ENCODE measurements around the gene STX18. TPM values are rescaled to one million over a fixed set of nuclear protein-coding genes. Genes with fewer than 3 reads are reported as not detected.

STX18 gene
- total RNA-seq, 4 donors from 2014 or later, result 9.2 to 56.9 (median 42.1) TPM

DNA sequence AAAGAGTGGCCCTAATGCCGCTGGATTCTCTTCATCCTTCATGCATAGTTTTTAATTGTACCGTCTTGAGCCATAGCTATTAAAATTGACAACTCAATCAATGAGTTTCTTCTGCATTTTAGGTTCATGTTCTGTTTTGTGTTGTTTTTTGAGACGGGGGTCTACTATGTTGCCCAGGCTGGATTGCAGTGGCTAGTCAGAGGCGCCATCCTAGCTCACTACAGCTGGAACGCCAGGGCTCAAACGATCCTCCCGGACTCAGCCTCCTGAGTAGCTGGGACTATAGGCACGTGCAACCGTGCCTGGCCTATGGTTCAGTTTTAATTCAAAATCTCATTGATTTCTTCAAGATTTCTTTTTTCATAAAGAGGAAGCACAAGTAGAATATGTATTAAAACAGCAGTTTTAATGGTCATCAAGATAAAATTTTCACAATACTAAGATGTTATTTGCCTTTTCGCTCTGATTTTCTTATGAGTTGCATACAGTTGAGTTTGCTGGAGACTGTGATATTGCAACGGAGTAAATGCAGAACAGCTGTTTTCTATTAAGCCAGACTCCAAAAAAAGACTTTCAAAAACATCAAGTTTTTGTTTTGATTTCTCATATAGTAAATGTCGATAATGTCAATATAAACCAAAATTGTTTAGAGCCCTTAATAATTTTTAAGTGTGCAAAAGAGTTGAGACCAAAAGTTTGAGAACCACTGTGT, 1.1 kb upstream of the STX18 start:
- H3K4me1 ChIP-seq, result peaks cover 17 to 33% (median 22%) of the 10 kb centered on the region in 4 donors
- TF ChIP-seq POLR2A (IDR thresholded peaks at IDR 0.05) (no peak), POLR2AphosphoS5 (IDR thresholded peaks at IDR 0.05) (no peak), EP300 (IDR thresholded peaks at IDR 0.05; ENCODE audit: low read depth) (no peak)
- TF ChIP-seq, protein P1, sequence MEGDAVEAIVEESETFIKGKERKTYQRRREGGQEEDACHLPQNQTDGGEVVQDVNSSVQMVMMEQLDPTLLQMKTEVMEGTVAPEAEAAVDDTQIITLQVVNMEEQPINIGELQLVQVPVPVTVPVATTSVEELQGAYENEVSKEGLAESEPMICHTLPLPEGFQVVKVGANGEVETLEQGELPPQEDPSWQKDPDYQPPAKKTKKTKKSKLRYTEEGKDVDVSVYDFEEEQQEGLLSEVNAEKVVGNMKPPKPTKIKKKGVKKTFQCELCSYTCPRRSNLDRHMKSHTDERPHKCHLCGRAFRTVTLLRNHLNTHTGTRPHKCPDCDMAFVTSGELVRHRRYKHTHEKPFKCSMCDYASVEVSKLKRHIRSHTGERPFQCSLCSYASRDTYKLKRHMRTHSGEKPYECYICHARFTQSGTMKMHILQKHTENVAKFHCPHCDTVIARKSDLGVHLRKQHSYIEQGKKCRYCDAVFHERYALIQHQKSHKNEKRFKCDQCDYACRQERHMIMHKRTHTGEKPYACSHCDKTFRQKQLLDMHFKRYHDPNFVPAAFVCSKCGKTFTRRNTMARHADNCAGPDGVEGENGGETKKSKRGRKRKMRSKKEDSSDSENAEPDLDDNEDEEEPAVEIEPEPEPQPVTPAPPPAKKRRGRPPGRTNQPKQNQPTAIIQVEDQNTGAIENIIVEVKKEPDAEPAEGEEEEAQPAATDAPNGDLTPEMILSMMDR (IDR thresholded peaks at IDR 0.05), result no peak
- H3K27ac ChIP-seq, result peak overlapping the region; percentile 83 to 93 (median 90)
- no peak for DNase-seq
- H3K4me3 ChIP-seq, result peak overlapping the region; percentile 82 to 94 (median 89)
- in situ Hi-C loops (cut with MboI; ENCODE audit: low pct_ligation_motif_present in 1 of 4, low pct_unique_long_range_greater_than_20kb in 1 of 4, low sequenced_read_pairs in 3 of 4), result no loop called here
- no peaks in the 10 kb centered on the region for H3K36me3 ChIP-seq
- WGBS, 2 donors (ENCODE audit: low coverage in 1 of 2), result 28% methylated on average over 11 to 12 of the region's 12 CpGs
- H3K9me3 ChIP-seq, result no peaks in the 10 kb centered on the region
- intact Hi-C loops (cut with DNase I; ENCODE audit: low total_unique reads), result no loop called here
- no peaks in the 10 kb centered on the region for H3K27me3 ChIP-seq

DNA sequence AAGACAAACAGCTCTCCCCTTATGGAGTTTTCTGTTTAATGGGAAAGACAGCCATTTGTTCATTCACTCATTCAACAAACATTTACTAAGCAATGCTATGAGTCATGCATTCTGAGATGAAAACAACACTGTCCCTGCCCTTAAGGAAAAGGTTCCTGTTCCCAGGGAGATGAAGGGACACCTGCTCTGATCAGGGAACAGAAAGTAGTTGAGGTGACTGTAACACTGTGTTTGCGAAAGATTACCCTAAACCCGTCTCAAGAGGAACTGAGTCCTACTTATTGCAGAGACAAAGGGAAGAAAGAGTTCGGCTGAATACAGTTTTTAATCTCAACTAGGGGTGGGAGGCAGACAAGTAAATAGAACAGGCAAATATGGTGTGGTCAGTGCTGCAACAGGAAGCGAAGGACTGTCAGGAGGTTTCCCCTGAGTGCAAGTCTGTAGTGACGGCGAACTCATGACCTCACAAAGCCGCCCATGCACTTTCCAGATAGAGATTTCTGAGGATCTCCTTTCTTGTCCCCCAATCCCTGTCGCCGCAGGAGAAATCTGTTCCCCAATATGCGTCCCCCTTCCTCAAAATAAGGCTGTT, 712 bp downstream of the STX18 start:
- intact Hi-C loops (cut with DNase I; ENCODE audit: low total_unique reads), result no loop called here
- in situ Hi-C loops (cut with MboI; ENCODE audit: low pct_ligation_motif_present in 1 of 4, low pct_unique_long_range_greater_than_20kb in 1 of 4, low sequenced_read_pairs in 3 of 4), result no loop called here

DNA sequence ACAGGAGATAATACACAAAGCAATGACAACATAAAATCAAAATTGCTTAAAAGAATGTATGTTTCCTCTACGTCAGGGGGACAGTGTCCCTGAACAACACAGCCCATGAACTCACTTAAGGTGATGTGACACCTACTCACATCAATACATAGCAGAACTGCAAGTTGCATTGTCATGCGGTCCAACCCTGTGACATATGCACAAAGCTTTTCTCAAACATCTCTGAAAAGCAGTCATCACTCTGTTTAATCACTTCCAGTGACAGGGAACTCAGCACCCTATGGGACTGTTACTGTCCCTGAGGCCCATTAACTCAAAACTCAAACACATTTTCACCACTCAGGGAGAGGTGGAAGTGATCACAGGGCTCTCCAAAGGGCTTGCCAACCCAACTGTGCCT, 2.4 kb downstream of the STX18 start:
- TF ChIP-seq EP300 (IDR thresholded peaks at IDR 0.05; ENCODE audit: low read depth) (no peak), POLR2A (IDR thresholded peaks at IDR 0.05) (no peak)
- 94 to 97% methylated on average over 2 of the region's 2 CpGs for WGBS, 2 donors (ENCODE audit: low coverage in 1 of 2)
- Histone ChIP-seq H3K4me3 (no peak overlapping the region), H3K27me3 (no peaks in the 10 kb centered on the region), H3K9me3 (no peaks in the 10 kb centered on the region), H3K36me3 (no peaks in the 10 kb centered on the region), H3K27ac (no peak overlapping the region), H3K4me1 (peaks cover 17 to 33% (median 22%) of the 10 kb centered on the region in 4 donors)
- intact Hi-C loops (cut with DNase I; ENCODE audit: low total_unique reads), result no loop called here
- no peak for DNase-seq
- in situ Hi-C loops (cut with MboI; ENCODE audit: low pct_ligation_motif_present in 1 of 4, low pct_unique_long_range_greater_than_20kb in 1 of 4, low sequenced_read_pairs in 3 of 4), result no loop called here

More for the DNA sequence above, 712 bp downstream of the STX18 start:
- 4 to 9% methylated on average over 6 to 10 of the region's 10 CpGs for WGBS, 2 donors (ENCODE audit: low coverage in 1 of 2)
- Histone ChIP-seq H3K4me3 (peak overlapping the region; percentile 82 to 94 (median 89)), H3K36me3 (no peaks in the 10 kb centered on the region), H3K27me3 (no peaks in the 10 kb centered on the region), H3K9me3 (no peaks in the 10 kb centered on the region), H3K27ac (peak overlapping the region; percentile 83 to 93 (median 90)), H3K4me1 (peaks cover 17 to 33% (median 22%) of the 10 kb centered on the region in 4 donors)
- peak; percentile 46 for DNase-seq
- TF ChIP-seq, protein P1 (IDR thresholded peaks at IDR 0.05), result no peak
- TF ChIP-seq EP300 (IDR thresholded peaks at IDR 0.05; ENCODE audit: low read depth), result no peak
- peak in 2 of 3 donors; percentile 61 to 69 for TF ChIP-seq POLR2AphosphoS5 (IDR thresholded peaks at IDR 0.05)
- TF ChIP-seq POLR2A (IDR thresholded peaks at IDR 0.05), result peak; percentile 30

DNA sequence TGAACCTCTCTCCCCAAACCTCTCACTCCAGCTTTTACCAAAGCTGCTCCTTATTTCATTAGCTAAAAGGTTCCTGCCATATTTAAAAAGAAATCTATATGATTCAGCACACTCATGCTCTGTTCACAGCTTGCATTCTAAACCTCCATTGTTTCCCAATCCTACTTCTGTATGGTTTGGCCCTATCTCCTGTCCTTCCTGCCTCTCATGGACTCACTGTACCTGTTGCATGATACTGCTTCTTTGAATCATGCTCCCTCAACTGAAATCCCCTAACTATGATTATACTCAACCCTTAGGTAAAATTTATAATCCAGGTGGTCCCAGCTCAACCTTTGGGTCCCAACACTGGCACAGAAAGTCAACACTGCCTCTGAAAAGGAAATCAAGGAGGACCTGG, 6.3 kb downstream of the STX18 start:
- H3K36me3 ChIP-seq, result no peaks in the 10 kb centered on the region
- H3K27ac ChIP-seq, result no peak overlapping the region
- no peak for DNase-seq
- peaks cover 5 to 16% (median 8%) of the 10 kb centered on the region in 4 donors for H3K4me1 ChIP-seq
- no peak overlapping the region for H3K4me3 ChIP-seq
- TF ChIP-seq POLR2AphosphoS5 (IDR thresholded peaks at IDR 0.05) (no peak), POLR2A (IDR thresholded peaks at IDR 0.05) (no peak)
- TF ChIP-seq, protein P1 (IDR thresholded peaks at IDR 0.05), result no peak
- H3K9me3 ChIP-seq, result no peaks in the 10 kb centered on the region
- no peaks in the 10 kb centered on the region for H3K27me3 ChIP-seq
- intact Hi-C loops (cut with DNase I; ENCODE audit: low total_unique reads), result no loop called here
- in situ Hi-C loops (cut with MboI; ENCODE audit: low pct_ligation_motif_present in 1 of 4, low pct_unique_long_range_greater_than_20kb in 1 of 4, low sequenced_read_pairs in 3 of 4), result no loop called here
